Adrenal gland (tissue), 12 donors: ENCODE data around the gene UGT1A3. TPM values are rescaled to one million over a fixed set of nuclear protein-coding genes. Genes with fewer than 3 reads are reported as not detected.

Experiments used
- DNase-seq, 7 donors: peaks; one replicate each; pipeline ENCODE4 v3.0.0-alpha.2; 2019 to 2020
- H3K27ac ChIP-seq, 5 donors: fragments of 200-600 bp; sonication (generic) in 4 of 5; 1 replicate in 3 of 5; 2 replicates in 2 of 5; pipeline versions ENCODE4 v1.5.1 to v1.8.0; 2016 to 2020; ENCODE audit warnings: mild to moderate bottlenecking in 1 of 5
- H3K27me3 ChIP-seq: fragments of 200-600 bp; 2 replicates; pipeline ENCODE4 v1.8.0; 2021
- H3K36me3 ChIP-seq, 2 donors: fragments of 200-600 bp; replicated peaks in 1 of 2; 1 replicate in 1 of 2; 2 replicates in 1 of 2; pipeline versions ENCODE4 v1.5.1 to v1.8.0; 2018 to 2022
- H3K4me1 ChIP-seq, 2 donors: fragments of 200-600 bp; replicated peaks in 1 of 2; 1 replicate in 1 of 2; 2 replicates in 1 of 2; pipeline versions ENCODE4 v1.5.1 to v1.8.0; 2018 to 2021
- H3K4me3 ChIP-seq, 4 donors: fragments of 200-600 bp; sonication (generic) in 3 of 4; one replicate each; pipeline ENCODE4 v1.5.1; 2016 to 2018
- H3K9me3 ChIP-seq, 3 donors: fragments of 200-600 bp; sonication (generic) in 1 of 3; replicated peaks in 1 of 3; 1 replicate in 2 of 3; 2 replicates in 1 of 3; pipeline versions ENCODE4 v1.5.1 to v1.8.0; 2016 to 2021
- POLR2A ChIP-seq, 2 donors: fragments of 450-650 bp; IDR thresholded peaks; one replicate each; pipeline ENCODE4 v1.6.1; 2017; ENCODE audit warnings: antibody characterized with exemption in 2 of 2, mild to moderate bottlenecking in 2 of 2, moderate library complexity in 1 of 2
- WGBS, 4 donors: extraction: QIAGEN DNeasy Blood & Tissue Kit in 2 of 4; methylation state at CpG; one replicate each; pipeline versions ENCODE4 v1.1.5 to v1.1.7; 2013 to 2017; 5-methylcytosine and 5-hydroxymethylcytosine counted together
- intact Hi-C, 2 donors: fragments of 100-400 bp; cut with DNase I; formaldehyde crosslinking; loops; one replicate each; pipeline versions ENCODE4 v1.14.1 to v1.15.0; 2022 to 2023
- polyA plus RNA-seq, 3 donors: library from polyadenylated mRNA; stranded (reverse); fragments of 200-250 nt in 2 of 3; fragments of 350-450 nt in 1 of 3; fragmentation: Illumina TruSeq in 1 of 3; extraction: RNeasy Lipid Tissue Mini Kit (QIAGEN cat#74804) in 1 of 3; gene quantifications; one replicate each; pipeline ENCODE4 v1.2.3, GENCODE V29; 2013 to 2014
- total RNA-seq, 9 donors: library from RNA; depleted of rRNA in 4 of 9; stranded (reverse); fragments of >200 nt in 4 of 9; fragments of 120-200 nt in 1 of 9; fragmentation: NEBNext Ultra II Directional in 1 of 9; extraction: Animal tissue kit (Norgen Biotek cat#: 25700) in 1 of 9; gene quantifications; one replicate each; pipeline versions ENCODE4 v1.1.0 to v1.2.4, GENCODE V29; 2013 to 2023
- TF ChIP-seq, protein P1 (sequence below), 6 experiments: fragments of 450-650 bp in 4 of 6; fragments of 200-600 bp in 2 of 6; sonication (generic) in 1 of 6; IDR thresholded peaks; 1 replicate in 5 of 6; 2 replicates in 1 of 6; pipeline versions ENCODE4 v1.5.1 to v1.8.0; 2016 to 2021; ENCODE audit warnings: antibody characterized with exemption in 6 of 6, mild to moderate bottlenecking in 2 of 6, moderate library complexity in 1 of 6
- donor health status: healthy with polysubstance abuse.
- donor health status: Bipolar disorder and iron deficiency.
- donor health status: DM: yes; HTN: yes; CAD: no.
- donor health status: DM: no; HTN: no; CAD: no.
- donor health status: DM: no; HTN: no; CAD: no.
- donor health status: DM: yes; HTN: yes; CAD: no.

UGT1A3 gene
- total and polyA plus RNA-seq, 12 donors: not detected

DNA sequence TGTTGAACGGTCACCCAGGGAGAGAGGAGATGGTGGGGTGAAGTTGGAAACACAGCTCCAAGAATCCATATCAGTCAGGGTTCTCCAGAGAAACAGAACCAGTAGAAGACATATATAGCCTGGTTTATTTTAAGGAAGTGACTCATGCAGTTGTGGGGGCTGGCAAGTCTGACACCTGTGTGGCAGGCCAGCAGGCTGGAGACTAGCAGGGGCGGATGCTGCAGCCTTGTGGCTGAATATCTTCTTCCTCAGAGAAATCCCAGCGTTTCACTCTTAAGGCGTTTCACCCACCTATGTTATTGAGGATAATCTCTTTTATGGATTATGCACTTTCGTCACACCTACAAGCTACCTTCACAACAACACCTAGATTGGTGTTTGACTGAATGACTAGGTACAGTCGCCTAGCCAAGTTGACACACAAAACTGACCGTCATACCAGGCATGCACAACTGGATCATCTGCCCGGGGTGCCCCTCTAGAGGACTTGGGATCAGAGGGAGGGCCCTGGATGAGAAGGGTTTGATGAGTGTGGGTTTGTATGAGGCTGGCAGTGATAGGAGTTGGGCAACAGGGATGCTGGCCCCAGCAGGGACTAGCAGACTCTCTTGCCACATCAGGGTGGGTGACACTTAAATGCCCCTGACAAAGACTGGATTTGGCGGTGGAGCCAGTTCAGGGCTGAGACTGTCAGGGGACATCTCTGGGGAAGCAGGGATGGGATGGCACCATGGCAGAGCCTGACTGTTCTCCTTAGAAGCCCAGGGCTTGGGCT is 72.7 kb downstream of the UGT1A3 start:
- WGBS, 4 donors: 76 to 87% (median 80%) methylated on average over 8 to 9 of the region's 9 CpGs
- intact Hi-C loops: no loop called here
- DNase-seq: peak in 2 of 7 donors; percentile 0 to 24
- Histone ChIP-seq H3K4me1 (no peaks in the 10 kb centered on the region), H3K4me3 (no peak overlapping the region), H3K27ac (no peak overlapping the region), H3K36me3 (no peaks in the 10 kb centered on the region), H3K27me3 (peaks cover 4% of the 10 kb centered on the region), H3K9me3 (no peaks in the 10 kb centered on the region)
- TF ChIP-seq, protein P1, sequence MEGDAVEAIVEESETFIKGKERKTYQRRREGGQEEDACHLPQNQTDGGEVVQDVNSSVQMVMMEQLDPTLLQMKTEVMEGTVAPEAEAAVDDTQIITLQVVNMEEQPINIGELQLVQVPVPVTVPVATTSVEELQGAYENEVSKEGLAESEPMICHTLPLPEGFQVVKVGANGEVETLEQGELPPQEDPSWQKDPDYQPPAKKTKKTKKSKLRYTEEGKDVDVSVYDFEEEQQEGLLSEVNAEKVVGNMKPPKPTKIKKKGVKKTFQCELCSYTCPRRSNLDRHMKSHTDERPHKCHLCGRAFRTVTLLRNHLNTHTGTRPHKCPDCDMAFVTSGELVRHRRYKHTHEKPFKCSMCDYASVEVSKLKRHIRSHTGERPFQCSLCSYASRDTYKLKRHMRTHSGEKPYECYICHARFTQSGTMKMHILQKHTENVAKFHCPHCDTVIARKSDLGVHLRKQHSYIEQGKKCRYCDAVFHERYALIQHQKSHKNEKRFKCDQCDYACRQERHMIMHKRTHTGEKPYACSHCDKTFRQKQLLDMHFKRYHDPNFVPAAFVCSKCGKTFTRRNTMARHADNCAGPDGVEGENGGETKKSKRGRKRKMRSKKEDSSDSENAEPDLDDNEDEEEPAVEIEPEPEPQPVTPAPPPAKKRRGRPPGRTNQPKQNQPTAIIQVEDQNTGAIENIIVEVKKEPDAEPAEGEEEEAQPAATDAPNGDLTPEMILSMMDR (IDR thresholded peaks at IDR 0.05): no peak
- TF ChIP-seq POLR2A (IDR thresholded peaks at IDR 0.05): no peak

DNA sequence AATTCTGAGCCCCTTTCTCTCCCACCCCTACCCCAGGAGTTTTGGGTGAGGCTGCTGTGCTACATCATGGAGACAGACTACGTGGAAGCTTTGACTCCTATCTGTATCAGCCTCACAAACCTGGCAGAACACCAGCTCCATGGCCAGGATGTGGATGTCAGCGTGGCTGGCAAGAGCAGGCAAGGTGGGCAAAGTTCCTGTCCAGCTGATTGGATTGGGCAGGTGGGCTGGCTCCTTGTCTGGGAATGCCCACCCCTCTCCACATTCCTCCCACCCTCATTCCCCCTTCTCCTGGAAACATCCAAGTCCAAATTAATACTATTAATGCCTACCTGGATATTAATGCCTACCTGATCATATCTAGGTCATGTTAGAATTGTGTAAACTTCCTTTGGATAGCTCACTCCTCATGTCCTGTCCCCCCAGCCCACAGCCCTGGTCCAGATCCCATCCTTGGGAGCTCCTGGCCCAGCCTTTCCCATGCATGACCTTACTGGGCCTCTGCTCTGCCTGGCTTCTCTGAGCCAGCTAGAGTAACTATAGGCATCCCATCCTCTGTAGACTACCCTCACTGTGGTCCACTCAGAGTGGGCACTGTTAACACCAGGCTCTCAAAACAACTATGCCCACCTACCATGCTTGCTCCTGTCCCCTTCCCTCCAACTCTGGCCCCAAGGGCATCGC is 73.4 kb downstream of the UGT1A3 start:
- DNase-seq: peak in 2 of 7 donors; percentile 2 to 17
- Histone ChIP-seq H3K9me3 (no peaks in the 10 kb centered on the region), H3K27me3 (peaks cover 4% of the 10 kb centered on the region), H3K36me3 (no peaks in the 10 kb centered on the region), H3K4me1 (no peaks in the 10 kb centered on the region), H3K4me3 (no peak overlapping the region), H3K27ac (no peak overlapping the region)
- 61 to 79% (median 70%) methylated on average over 2 to 3 of the region's 3 CpGs for WGBS, 4 donors
- intact Hi-C loops: no loop called here
- TF ChIP-seq, protein P1 (IDR thresholded peaks at IDR 0.05): no peak
- TF ChIP-seq POLR2A (IDR thresholded peaks at IDR 0.05): no peak

DNA sequence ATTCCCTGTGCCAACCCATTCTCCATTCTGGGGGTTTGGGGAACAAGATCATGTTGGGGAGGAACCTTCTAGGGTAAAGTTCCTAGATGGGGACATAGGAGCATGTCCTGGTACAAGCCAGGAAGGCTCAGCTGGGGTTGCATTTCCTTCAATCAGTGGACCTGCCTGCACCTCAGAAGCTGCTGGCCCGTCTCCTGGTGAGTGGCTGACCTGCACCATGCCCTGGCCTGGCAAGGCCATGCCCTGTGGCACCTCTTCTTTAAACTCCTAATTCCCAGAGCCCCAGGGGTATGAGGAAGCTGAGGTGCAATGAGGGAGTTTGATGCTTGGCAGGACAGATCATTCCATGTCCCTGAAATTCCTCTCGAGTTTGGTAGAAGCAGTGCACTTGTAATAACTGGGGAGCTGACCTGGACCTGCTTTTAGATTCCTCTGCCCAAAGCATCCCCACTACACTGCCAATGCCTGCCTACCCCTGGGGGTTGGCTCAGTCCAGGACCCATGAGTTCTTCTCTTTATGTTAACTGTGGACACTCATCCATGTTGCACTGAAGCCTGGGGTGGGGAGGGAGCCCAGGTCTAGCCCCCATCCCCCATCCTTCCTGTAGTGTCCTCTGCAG is 74.6 kb downstream of the UGT1A3 start:
- intact Hi-C loops: no loop called here
- WGBS, 4 donors: 58 to 91% (median 70%) methylated on average over 1 to 2 of the region's 2 CpGs
- no peaks in the 10 kb centered on the region for H3K4me1 ChIP-seq
- H3K27ac ChIP-seq: no peak overlapping the region
- H3K36me3 ChIP-seq: no peaks in the 10 kb centered on the region
- H3K4me3 ChIP-seq: no peak overlapping the region
- peaks cover 4% of the 10 kb centered on the region for H3K27me3 ChIP-seq
- no peaks in the 10 kb centered on the region for H3K9me3 ChIP-seq
- peak in 2 of 7 donors; percentile 4 to 24 for DNase-seq
- TF ChIP-seq, protein P1 (IDR thresholded peaks at IDR 0.05): no peak
- no peak for TF ChIP-seq POLR2A (IDR thresholded peaks at IDR 0.05)

DNA sequence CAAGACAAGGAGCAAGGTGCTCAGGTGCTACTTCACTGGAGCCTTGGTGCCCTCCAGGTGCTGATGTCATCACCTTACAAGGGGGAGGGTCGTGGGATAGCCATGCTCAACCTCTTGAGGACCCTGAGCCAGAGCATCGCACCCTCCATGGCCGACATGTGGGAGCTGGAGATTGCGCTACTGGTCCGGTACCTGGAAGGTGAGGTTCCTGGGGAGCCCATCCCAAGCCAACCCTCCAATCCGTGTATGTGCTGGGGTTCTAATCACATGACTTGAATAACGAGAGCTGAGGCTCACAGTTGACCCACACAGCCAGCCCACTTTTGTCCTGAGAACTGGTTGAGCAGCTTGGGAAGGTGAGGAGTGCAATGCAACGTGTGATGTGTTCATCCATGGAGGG is 75.2 kb downstream of the UGT1A3 start:
- intact Hi-C loops: no loop called here
- TF ChIP-seq, protein P1 (IDR thresholded peaks at IDR 0.05): no peak
- TF ChIP-seq POLR2A (IDR thresholded peaks at IDR 0.05): no peak
- Histone ChIP-seq H3K9me3 (no peaks in the 10 kb centered on the region), H3K27me3 (peaks cover 4% of the 10 kb centered on the region), H3K4me3 (no peak overlapping the region), H3K4me1 (no peaks in the 10 kb centered on the region), H3K27ac (no peak overlapping the region), H3K36me3 (no peaks in the 10 kb centered on the region)
- DNase-seq: peak in 1 of 7 donors; percentile 21
- 63 to 67% (median 65%) methylated on average over 5 to 8 of the region's 8 CpGs for WGBS, 4 donors
